CD4-positive, alpha-beta T cell (primary cell): ENCODE results near the gene KRTAP5-7. TPM values are rescaled to one million over a fixed set of nuclear protein-coding genes. Genes with fewer than 3 reads are reported as not detected.

ENCODE experiments used
- ATAC-seq: fragments of 200-7000 bp; cut with Tn5 transposase; one replicate; pipeline ENCODE4 v1.10.0; 2022; ENCODE audit warnings: mild to moderate bottlenecking; ENCODE audit not compliant: poor library complexity
- CTCF ChIA-PET: fragments of 350-600 bp; sonication (Branson Sonifier 250); formaldehyde crosslinking; loops from one replicate; lab custom pipeline; 2021; ENCODE audit warnings: antibody characterized with exemption, inconsistent platforms; lab: Charles Lee
- POLR2A ChIA-PET: fragments of 350-600 bp; sonication (Branson Sonifier 250); formaldehyde crosslinking; loops from one replicate; lab custom pipeline; 2021; ENCODE audit warnings: antibody characterized with exemption, inconsistent platforms; lab: Charles Lee
- DNase-seq, 14 experiments: peaks; one replicate each; pipeline ENCODE4 v3.0.0-alpha.2; 2013 to 2020; ENCODE audit warnings: mixed read lengths in 2 of 14
- H3K27ac ChIP-seq, 2 donors: one replicate each; pipeline versions ENCODE4 v1.5.1 to v1.7.0; 2013; ENCODE audit warnings: low read length in 2 of 2, low read depth in 1 of 2, mild to moderate bottlenecking in 1 of 2
- H3K27me3 ChIP-seq, 2 experiments: 1 replicate in 1 of 2; 2 replicates in 1 of 2; pipeline versions ENCODE4 v1.6.1 to v1.7.0; 2013; ENCODE audit warnings: low read length in 2 of 2, control low read depth in 1 of 2, mild to moderate bottlenecking in 1 of 2, moderate library complexity in 1 of 2; ENCODE audit not compliant: insufficient read depth in 2 of 2, control insufficient read depth in 1 of 2
- H3K36me3 ChIP-seq: one replicate; pipeline ENCODE4 v1.6.1; 2013; ENCODE audit warnings: low read length, control low read depth; ENCODE audit not compliant: insufficient read depth
- H3K4me1 ChIP-seq: one replicate; pipeline ENCODE4 v1.6.1; 2013; ENCODE audit warnings: low read length, control low read depth; ENCODE audit not compliant: insufficient read depth
- H3K4me3 ChIP-seq: one replicate; pipeline ENCODE4 v1.5.1; 2013; ENCODE audit warnings: mild to moderate bottlenecking, low read length, moderate library complexity
- H3K9me3 ChIP-seq, 2 experiments: 1 replicate in 1 of 2; 2 replicates in 1 of 2; pipeline versions ENCODE4 v1.6.1 to v1.7.0; 2013; ENCODE audit warnings: low read length in 2 of 2, mild to moderate bottlenecking in 2 of 2, control low read depth in 1 of 2, moderate library complexity in 1 of 2; ENCODE audit not compliant: control insufficient read depth in 1 of 2, insufficient read depth in 1 of 2
- H3K27ac Mint-ChIP-seq: one replicate; pipeline ENCODE4 v1.8.0; 2020; ENCODE audit warnings: mixed read lengths
- H3K27me3 Mint-ChIP-seq: one replicate; pipeline ENCODE4 v1.8.0; 2021; ENCODE audit warnings: mixed read lengths
- H3K36me3 Mint-ChIP-seq: one replicate; pipeline ENCODE4 v1.8.0; 2021; ENCODE audit warnings: low read depth, mixed read lengths
- H3K4me1 Mint-ChIP-seq: one replicate; pipeline ENCODE4 v1.8.0; 2021; ENCODE audit warnings: low read depth, mixed read lengths
- H3K4me3 Mint-ChIP-seq: one replicate; pipeline ENCODE4 v1.8.0; 2020; ENCODE audit warnings: mild to moderate bottlenecking, mixed read lengths
- H3K9me3 Mint-ChIP-seq: one replicate; pipeline ENCODE4 v1.8.0; 2020; ENCODE audit warnings: mixed read lengths
- CTCF ChIP-seq: fragments of 200-600 bp; IDR thresholded peaks from one replicate; pipeline ENCODE4 v1.8.0; 2022; ENCODE audit warnings: antibody characterized with exemption, mild to moderate bottlenecking
- intact Hi-C, 2 experiments: fragments of 100-400 bp; cut with DNase I in 1 of 2; cut with micrococcal nuclease in 1 of 2; formaldehyde crosslinking; loops; one replicate each; pipeline versions ENCODE4 v1.15.1 to v1.9.0; 2023 to 2025; cut with DNase I, micrococcal nuclease
- total RNA-seq, 174 experiments: library from RNA in 2 of 174; stranded (reverse) in 2 of 174; gene quantifications; one replicate each; pipeline ENCODE4 v1.2.3 and lab custom pipeline; 2021 to 2026

KRTAP5-7 gene
- total RNA-seq, 2 experiments from 2014 or later, result not detected

GRCh38 chr11:71505001-71505400 is 22.1 kb upstream of the KRTAP5-7 start:
- Mint-ChIP-seq H3K27me3 (no peaks in the 10 kb centered on the region), H3K9me3 (peaks cover 14% of the 10 kb centered on the region), H3K4me3 (no peak overlapping the region), H3K4me1 (no peaks in the 10 kb centered on the region), H3K27ac (no peak overlapping the region), H3K36me3 (peaks cover 83% of the 10 kb centered on the region)
- H3K4me1 ChIP-seq, result no peaks in the 10 kb centered on the region
- ATAC-seq, result no peak
- peaks cover 35% of the 10 kb centered on the region for H3K36me3 ChIP-seq
- TF ChIP-seq CTCF, result no peak
- DNase-seq, result no peak
- POLR2A ChIA-PET, result no interaction called here
- H3K4me3 ChIP-seq, result no peak overlapping the region
- CTCF ChIA-PET, result no interaction called here
- intact Hi-C loops, result no loop called here
- H3K9me3 ChIP-seq, result peaks cover 25 to 27% of the 10 kb centered on the region in 2 experiments
- H3K27ac ChIP-seq, result no peak overlapping the region
- H3K27me3 ChIP-seq, result no peaks in the 10 kb centered on the region

GRCh38 chr11:71505781-71506180 is 21.3 kb upstream of the KRTAP5-7 start:
- Histone ChIP-seq H3K4me3 (no peak overlapping the region), H3K27ac (no peak overlapping the region), H3K27me3 (no peaks in the 10 kb centered on the region), H3K4me1 (no peaks in the 10 kb centered on the region), H3K9me3 (peaks cover 25 to 31% of the 10 kb centered on the region in 2 experiments), H3K36me3 (peaks cover 27% of the 10 kb centered on the region)
- Mint-ChIP-seq H3K9me3 (peaks cover 14% of the 10 kb centered on the region), H3K27ac (no peak overlapping the region), H3K4me3 (no peak overlapping the region), H3K4me1 (no peaks in the 10 kb centered on the region), H3K27me3 (no peaks in the 10 kb centered on the region), H3K36me3 (peaks cover 77% of the 10 kb centered on the region)
- no peak for TF ChIP-seq CTCF
- ChIA-PET CTCF (no interaction called here), POLR2A (no interaction called here)
- intact Hi-C loops, result no loop called here
- DNase-seq (peak in 1 of 14 experiments; percentile 6), ATAC-seq (no peak)

- Histone ChIP-seq H3K27me3 (no peaks in the 10 kb centered on the region), H3K36me3 (peaks cover 15% of the 10 kb centered on the region), H3K27ac (no peak overlapping the region), H3K4me3 (no peak overlapping the region), H3K9me3 (peaks cover 23 to 31% of the 10 kb centered on the region in 2 experiments), H3K4me1 (no peaks in the 10 kb centered on the region)
- TF ChIP-seq CTCF, result no peak
- Mint-ChIP-seq H3K4me1 (no peaks in the 10 kb centered on the region), H3K4me3 (no peak overlapping the region), H3K9me3 (peaks cover 14% of the 10 kb centered on the region), H3K27ac (no peak overlapping the region), H3K36me3 (peaks cover 63% of the 10 kb centered on the region), H3K27me3 (no peaks in the 10 kb centered on the region)
- CTCF ChIA-PET, result no interaction called here
- DNase-seq (peak in 1 of 14 experiments; percentile 11), ATAC-seq (no peak)
- intact Hi-C loops, result no loop called here
- POLR2A ChIA-PET, result interaction anchor here (0.6 kb wide), 1 partner anchor 59 kb away, joined by 3 read pairs; the partner anchor contains the start of gene DHCR7
These were observed 20.0 kb upstream of the KRTAP5-7 start for GRCh38 chr11:71507102-71507501.
